Measurements from ENCODE around the gene TENM3.
A peak's percentile ranks its signal among the peaks of the same experiment; 100 is the strongest.

Gene TENM3

GRCh38 chr4:182643801-182644682, 400.8 kb downstream of the TENM3 start:
- no peak for DNase-seq

DNA sequence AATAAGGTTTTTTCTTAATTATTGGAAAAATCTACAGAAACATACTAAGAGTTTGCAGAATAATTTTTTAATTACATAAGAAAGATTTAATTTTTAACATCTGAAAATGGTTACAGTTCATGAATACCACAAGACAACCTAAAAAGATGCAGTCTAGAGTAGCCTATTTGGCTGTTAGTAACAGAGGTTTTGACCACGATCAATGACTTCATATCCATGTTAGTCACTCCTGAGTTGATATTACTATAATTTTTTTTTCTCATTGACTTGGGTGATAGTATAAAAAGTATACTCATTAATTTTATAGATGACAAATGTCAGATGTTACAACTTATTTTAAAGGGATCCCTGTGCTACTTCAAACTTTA, 401.5 kb downstream of the TENM3 start:
- DNase-seq = no peak

- DNase-seq = no peak
These were observed 402.3 kb downstream of the TENM3 start for GRCh38 chr4:182645511-182645910.

- no peak for DNase-seq
These were observed 404.6 kb downstream of the TENM3 start for GRCh38 chr4:182647646-182648300.

DNA sequence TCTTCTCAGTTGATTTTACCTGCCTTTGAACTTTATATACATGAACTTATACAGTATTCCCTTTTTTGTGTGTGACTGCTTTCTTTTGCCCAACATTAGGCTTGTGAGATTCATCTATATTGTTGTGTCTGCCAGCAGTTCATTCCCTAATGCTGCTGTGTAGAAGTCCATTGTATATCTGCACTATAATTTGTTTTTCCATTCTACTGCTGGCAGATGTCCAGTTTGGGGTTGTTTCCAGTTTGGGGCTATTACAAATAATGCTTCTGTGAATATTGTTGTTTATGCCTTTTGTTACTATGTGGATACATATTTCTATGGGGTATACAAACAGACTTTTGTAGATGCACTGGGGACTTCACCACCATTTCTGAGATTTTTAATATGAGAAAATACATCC, 405.6 kb downstream of the TENM3 start:
- peak; percentile 2 for DNase-seq

- DNase-seq = no peak
These were observed 406.7 kb downstream of the TENM3 start for GRCh38 chr4:182649698-182650477.

DNA sequence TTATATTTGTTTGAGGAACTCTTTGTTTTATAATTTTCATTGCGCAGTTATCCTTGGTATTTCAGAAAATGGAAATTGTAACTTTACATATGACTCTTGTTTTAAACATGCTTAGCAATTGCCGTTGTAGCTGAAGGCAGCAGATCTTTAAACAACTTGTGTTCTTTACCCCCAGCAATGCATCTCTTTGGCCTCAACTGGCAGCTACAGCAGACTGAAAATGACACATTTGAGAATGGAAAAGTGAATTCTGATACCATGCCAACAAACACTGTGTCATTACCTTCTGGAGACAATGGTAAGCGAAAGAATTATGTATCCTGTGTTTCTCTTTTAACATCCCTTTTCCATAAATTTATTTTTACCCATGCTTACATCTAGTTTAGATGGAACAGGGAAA, 410.4 kb downstream of the TENM3 start:
- DNase-seq = no peak

GRCh38 chr4:182655340-182655739, 412.1 kb downstream of the TENM3 start:
- DNase-seq = no peak

GRCh38 chr4:182662551-182662950, 419.3 kb downstream of the TENM3 start:
- no peak for DNase-seq

DNA sequence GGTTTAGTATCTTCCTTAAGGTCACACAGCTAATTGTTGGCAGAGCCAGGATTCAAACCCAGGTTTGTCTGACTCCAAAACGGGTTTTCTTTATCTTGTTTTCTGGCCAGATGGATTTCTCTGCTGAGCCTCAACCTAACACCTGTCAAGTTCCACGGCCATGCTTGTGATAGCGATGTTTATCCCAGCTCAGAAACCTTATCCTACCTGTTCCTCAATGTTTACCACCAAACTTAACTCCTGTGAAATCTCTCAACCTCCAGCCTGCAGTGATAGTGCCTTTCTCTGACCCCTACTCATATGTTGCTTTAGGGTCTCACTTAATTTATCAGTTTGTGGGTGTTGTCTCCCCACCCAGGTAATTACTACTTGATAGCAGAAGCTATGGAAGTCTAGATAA, 428.0 kb downstream of the TENM3 start:
- DNase-seq = no peak

GRCh38 chr4:182671749-182672148, 428.5 kb downstream of the TENM3 start:
- DNase-seq = no peak

DNA sequence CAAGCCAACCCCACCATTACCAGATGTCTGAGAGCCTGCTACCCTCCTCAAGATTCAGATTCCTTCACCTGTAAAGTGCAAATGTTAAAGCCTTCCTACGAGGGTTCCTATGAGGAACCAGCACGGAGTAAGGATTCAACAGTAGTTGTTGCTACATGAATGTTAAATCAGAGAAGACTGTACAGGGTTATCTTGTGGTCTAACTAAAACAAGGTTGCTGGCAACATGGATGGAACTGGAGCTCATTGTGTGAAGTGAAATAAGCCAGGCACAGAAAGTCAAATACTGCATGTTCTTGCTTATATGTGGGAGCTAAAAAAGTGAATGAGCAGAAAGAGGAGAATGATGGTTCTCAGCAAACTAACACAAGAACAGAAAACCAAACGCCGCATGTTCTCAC, 435.4 kb downstream of the TENM3 start:
- no peak for DNase-seq

DNA sequence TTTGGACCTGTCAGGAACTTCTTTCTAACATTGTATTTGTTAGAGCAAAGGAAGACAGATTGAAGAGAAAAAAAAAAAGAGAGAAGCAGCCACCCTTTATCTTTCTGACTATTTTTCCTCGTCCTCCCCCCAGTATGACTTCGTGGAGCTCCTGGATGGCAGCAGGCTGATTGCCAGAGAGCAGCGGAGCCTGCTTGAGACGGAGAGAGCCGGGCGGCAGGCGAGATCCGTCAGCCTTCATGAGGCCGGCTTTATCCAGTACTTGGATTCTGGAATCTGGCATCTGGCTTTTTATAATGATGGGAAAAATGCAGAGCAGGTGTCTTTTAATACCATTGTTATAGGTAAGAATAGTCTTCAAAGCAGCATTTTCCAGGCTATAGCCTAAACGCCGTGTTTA, 436.3 kb downstream of the TENM3 start:
- DNase-seq = no peak

DNA sequence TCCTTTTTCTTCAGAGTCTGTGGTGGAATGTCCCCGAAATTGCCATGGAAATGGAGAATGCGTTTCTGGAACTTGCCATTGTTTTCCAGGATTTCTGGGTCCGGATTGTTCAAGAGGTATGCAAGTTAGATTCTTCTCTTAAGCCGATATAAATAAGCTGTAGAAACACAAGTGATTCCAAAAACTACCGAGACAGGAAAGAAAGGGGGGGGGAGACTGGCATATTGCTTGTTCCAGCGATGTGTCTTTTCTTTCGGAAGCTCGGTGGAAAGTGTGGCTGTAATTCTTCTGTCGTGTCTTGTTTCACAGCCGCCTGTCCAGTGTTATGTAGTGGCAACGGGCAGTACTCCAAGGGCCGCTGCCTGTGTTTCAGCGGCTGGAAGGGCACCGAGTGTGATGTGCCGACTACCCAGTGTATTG, 437.0 kb downstream of the TENM3 start:
- DNase-seq = no peak

- no peak for DNase-seq
These were observed 440.5 kb downstream of the TENM3 start for GRCh38 chr4:182683661-182684060.

- DNase-seq = no peak
These were observed 441.6 kb downstream of the TENM3 start for GRCh38 chr4:182684796-182685195.

DNA sequence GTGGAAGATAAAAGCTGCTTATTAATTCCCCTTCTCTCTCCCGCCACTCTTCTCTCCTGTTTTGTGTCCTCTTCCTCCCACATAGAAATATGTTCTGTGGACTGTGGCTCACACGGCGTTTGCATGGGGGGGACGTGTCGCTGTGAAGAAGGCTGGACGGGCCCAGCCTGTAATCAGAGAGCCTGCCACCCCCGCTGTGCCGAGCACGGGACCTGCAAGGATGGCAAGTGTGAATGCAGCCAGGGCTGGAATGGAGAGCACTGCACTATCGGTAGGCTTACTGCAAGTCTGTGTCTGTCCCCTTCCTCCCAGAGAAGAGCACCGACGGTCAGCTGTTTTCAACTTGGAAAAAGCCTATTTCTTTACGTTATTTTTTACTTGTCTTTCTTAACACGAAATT, 444.9 kb downstream of the TENM3 start:
- DNase-seq = no peak

DNA sequence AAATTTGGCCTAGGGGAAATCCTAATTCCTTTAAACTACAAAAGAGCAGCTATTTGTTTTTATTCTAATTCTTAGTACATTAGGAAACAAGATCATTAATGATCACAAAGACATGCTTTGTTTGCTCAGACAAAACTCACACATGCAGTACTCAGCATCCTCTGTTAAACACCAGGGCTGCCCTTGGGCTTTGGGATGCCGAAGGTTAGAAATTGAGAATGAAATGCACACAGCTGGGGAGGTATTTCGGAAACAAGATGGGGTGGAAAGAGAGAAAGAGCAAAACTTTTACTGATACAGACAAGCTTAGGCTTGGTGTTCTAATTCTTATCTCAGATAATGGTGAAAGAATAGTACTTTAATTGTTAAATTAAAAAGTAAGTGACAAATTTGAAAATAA, 451.3 kb downstream of the TENM3 start:
- DNase-seq = no peak

DNA sequence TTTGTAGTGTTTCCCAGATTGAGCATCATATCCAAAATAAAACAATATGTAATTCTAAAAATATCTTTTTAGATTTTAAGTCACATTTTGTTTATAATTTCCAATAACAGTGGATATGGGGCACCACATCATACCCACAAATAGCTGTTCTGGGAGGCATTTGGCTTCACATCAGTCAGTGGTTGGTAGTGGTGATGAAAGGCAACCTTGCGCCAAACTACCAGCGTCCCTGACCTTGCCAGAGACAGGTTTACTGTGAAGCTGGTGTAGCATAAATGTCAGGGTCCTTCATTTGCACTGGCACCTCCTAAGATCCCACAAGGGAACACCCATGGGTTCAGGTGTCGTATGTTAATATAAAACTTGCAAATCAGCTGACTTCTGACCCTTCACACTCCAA, 451.8 kb downstream of the TENM3 start:
- no peak for DNase-seq

DNA sequence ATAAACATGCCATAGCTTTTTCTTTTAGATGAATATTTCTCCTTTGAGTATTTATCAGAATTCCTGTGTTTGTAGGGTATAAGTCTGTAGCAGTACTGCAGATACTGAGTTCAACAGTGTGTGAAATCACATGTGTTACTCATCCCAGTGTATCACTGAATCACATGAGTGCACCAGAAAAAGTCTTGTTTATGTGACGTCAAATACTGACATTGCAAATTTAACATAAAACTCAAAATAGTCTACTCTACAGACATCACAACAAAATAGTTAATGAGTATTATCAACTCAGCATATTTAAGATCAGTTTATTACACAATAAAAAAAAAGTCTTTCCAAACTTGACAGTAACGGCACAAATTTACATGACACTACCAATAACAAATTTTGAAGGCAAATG, 452.6 kb downstream of the TENM3 start:
- DNase-seq = no peak

DNA sequence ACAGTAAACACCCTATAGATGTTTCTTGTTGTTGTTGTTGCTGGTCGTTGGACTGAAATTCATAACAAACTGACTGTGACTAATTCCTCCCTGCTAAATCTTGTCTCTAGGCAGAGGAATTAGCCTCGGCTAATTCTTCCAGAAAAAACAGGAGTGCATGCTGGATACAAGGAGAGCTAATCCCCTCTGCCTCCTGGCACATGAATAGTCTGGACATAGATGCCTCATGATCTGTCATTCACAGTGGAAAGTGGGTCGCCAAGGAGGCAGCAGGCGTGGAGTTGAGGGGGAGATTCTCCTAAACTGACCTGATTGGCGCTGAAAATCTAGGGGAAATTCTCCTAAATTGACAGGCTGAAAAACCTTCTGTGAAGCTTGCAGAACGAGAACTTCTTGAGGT, 453.9 kb downstream of the TENM3 start:
- no peak for DNase-seq

DNA sequence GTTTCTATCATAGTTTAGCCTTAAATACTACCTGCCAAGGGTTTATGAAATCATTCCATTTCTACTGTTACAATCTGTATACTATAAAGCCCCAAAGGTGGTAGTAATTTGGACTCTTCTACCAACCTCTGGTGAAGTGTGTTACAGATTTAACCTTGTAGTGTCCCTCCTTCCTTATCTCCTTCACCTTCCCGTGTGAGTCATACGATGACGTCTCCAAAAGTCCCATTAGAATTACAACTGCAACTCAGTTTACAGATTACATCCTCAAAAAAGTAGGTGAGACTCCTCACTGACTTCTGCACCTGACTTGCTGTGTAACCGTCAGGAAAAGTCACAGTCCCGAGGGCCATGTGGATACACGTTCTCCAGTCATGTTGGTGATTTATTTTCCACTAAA, 455.0 kb downstream of the TENM3 start:
- no peak for DNase-seq

GRCh38 chr4:182699201-182699600, 456.0 kb downstream of the TENM3 start:
- no peak for DNase-seq

DNA sequence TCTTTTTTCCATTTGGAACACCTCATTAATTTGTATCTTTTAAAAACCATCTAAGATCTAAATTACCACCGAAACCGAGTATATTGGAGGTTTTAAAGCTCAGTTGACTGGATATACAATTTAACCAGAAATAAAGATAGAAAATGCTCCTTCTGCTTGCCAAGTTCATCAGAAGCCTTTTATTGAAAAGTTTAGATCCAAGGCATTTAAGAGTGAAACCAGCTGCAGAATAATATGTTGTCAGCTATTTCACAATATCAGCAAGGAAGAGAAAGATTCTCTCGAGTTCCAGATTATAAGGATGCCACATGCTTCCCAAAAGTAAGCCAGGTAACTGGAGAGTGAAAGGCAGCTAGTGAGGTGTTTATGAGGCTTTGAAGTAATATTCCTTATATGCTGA, 456.6 kb downstream of the TENM3 start:
- no peak for DNase-seq

Measured in NCI-H2227 treated with DMSO at 0.1 percent for 48 hours (cell line).